NCI-H1417 treated with DMSO at 0.1 percent for 48 hours (cell line): ENCODE data around the gene SAMD14.

Experiments used
- DNase-seq: peaks from one replicate; lab custom pipeline; 2025; lab: John Stamatoyannopoulos, UW

SAMD14 gene

GRCh38 chr17:50133028-50133768 is 3.2 kb upstream of the SAMD14 start:
- DNase-seq = no peak

- DNase-seq = no peak
Observed at GRCh38 chr17:50132104-50132794, 2.3 kb upstream of the SAMD14 start.

- no peak for DNase-seq
Observed at GRCh38 chr17:50130559-50131305, 772 bp upstream of the SAMD14 start.

GRCh38 chr17:50129353-50129727 is 620 bp downstream of the SAMD14 start:
- no peak for DNase-seq

- no peak for DNase-seq
Observed at GRCh38 chr17:50128441-50129352, 1.3 kb downstream of the SAMD14 start.

GRCh38 chr17:50127697-50128361 is 2.1 kb downstream of the SAMD14 start:
- DNase-seq = no peak

- no peak for DNase-seq
Observed at GRCh38 chr17:50125420-50125997, 4.5 kb downstream of the SAMD14 start.

- DNase-seq = no peak
Observed at GRCh38 chr17:50123649-50124349, 6.2 kb downstream of the SAMD14 start.

GRCh38 chr17:50122945-50123344 is 7.0 kb downstream of the SAMD14 start:
- DNase-seq = no peak

GRCh38 chr17:50120475-50121253 is 9.3 kb downstream of the SAMD14 start:
- DNase-seq = no peak

- no peak for DNase-seq
Observed at GRCh38 chr17:50118828-50119218, 11.1 kb downstream of the SAMD14 start.

- DNase-seq = no peak
Observed at GRCh38 chr17:50118076-50118827, 11.7 kb downstream of the SAMD14 start.

- no peak for DNase-seq
Observed at GRCh38 chr17:50117202-50118051, 12.5 kb downstream of the SAMD14 start.

GRCh38 chr17:50115756-50116155 is 14.2 kb downstream of the SAMD14 start:
- DNase-seq = no peak

- DNase-seq = no peak
Observed at GRCh38 chr17:50114849-50115357, 15.1 kb downstream of the SAMD14 start.

GRCh38 chr17:50114401-50114800 is 15.6 kb downstream of the SAMD14 start:
- no peak for DNase-seq

- no peak for DNase-seq
Observed at GRCh38 chr17:50113624-50114320, 16.2 kb downstream of the SAMD14 start.
